HepG2 (cell line): ENCODE measurements around the gene VAC14.

Source experiments
- NR2C2 ChIP-seq: sonication (generic); formaldehyde crosslinking; IDR thresholded peaks from 2 replicates; pipeline ENCODE4 v1.4.0; 2020; ENCODE audit warnings: missing genetic modification reagents, mild to moderate bottlenecking, moderate library complexity, borderline replicate concordance
- ZNF558 ChIP-seq: sonication (generic); formaldehyde crosslinking; IDR thresholded peaks from 2 replicates; pipeline ENCODE4 v1.9.0; 2022; ENCODE audit warnings: mild to moderate bottlenecking, missing genetic modification reagents, borderline replicate concordance
- TF ChIP-seq, protein P1 (sequence below), 2 experiments: sonication (generic) in 1 of 2; formaldehyde crosslinking in 1 of 2; IDR thresholded peaks; 2 replicates each; pipeline versions ENCODE4 v1.4.0 to v1.6.1; 2018 to 2020; ENCODE audit warnings: missing genetic modification reagents in 2 of 2, borderline replicate concordance in 1 of 2, low read depth in 1 of 2, mild to moderate bottlenecking in 1 of 2, missing biosample characterization in 1 of 2
- TF ChIP-seq, protein P2 (sequence below): sonication (generic); formaldehyde crosslinking; IDR thresholded peaks from 2 replicates; pipeline ENCODE4 v1.5.0; 2020; ENCODE audit warnings: mild to moderate bottlenecking, missing genetic modification reagents, moderate library complexity

DNA sequence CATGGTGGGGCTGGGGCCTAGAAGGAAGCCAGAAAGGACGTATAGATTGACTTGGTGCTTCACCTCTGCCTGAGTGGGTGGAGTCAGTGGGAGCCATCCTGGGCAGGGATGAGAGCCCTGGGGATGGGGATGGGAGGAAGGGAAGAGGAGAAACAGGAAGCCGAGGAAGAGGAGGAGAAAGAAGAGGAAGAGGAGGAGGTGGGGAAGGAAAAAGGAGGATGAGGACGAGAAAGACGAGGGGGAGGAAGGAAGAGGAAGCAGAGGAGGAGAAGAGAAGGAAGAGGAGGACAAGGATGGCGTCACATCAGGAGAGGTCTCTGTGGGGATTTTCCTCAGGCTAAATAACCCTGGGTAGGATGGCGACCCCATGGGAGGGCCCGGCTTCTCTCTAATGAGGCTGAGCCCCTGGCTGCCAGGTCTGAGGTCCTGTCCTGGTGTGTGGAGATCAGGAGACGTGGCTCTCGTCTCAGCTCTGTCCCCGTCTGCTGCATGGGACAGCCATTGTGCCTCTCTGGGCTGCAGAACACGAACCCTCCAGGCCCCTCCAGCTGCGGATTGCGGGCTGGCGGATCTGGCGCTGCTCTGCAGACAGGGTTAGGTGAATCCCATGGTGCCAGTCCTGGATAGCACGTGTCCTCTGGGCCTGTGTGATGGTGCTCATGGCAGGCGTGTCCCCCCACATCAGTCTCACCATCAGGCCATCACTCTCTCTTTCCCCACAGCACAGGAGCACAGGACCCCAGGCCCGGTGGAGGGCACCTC, 79.6 kb downstream of the VAC14 start:
- TF ChIP-seq, protein P1, sequence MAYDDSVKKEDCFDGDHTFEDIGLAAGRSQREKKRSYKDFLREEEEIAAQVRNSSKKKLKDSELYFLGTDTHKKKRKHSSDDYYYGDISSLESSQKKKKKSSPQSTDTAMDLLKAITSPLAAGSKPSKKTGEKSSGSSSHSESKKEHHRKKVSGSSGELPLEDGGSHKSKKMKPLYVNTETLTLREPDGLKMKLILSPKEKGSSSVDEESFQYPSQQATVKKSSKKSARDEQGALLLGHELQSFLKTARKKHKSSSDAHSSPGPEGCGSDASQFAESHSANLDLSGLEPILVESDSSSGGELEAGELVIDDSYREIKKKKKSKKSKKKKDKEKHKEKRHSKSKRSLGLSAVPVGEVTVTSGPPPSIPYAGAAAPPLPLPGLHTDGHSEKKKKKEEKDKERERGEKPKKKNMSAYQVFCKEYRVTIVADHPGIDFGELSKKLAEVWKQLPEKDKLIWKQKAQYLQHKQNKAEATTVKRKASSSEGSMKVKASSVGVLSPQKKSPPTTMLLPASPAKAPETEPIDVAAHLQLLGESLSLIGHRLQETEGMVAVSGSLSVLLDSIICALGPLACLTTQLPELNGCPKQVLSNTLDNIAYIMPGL (CRISPR knock-in tag; IDR thresholded peaks at IDR 0.05; ENCODE audit: borderline replicate concordance in 1 of 2, low read depth in 1 of 2): no peak
- TF ChIP-seq, protein P2, sequence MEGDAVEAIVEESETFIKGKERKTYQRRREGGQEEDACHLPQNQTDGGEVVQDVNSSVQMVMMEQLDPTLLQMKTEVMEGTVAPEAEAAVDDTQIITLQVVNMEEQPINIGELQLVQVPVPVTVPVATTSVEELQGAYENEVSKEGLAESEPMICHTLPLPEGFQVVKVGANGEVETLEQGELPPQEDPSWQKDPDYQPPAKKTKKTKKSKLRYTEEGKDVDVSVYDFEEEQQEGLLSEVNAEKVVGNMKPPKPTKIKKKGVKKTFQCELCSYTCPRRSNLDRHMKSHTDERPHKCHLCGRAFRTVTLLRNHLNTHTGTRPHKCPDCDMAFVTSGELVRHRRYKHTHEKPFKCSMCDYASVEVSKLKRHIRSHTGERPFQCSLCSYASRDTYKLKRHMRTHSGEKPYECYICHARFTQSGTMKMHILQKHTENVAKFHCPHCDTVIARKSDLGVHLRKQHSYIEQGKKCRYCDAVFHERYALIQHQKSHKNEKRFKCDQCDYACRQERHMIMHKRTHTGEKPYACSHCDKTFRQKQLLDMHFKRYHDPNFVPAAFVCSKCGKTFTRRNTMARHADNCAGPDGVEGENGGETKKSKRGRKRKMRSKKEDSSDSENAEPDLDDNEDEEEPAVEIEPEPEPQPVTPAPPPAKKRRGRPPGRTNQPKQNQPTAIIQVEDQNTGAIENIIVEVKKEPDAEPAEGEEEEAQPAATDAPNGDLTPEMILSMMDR (CRISPR knock-in tag): no peak
- TF ChIP-seq ZNF558 (CRISPR knock-in tag) (no peak), NR2C2 (CRISPR knock-in tag) (no peak)
